Activated gamma-delta T cell treated with anti-CD3 and anti-CD28 coated beads, Interleukin-2, amount 50 U/mL, for 16 hours (primary cell): ENCODE results near the gene TNFRSF11A.

Experiments used
- DNase-seq: peaks from one replicate; pipeline ENCODE4 v3.0.0-alpha.2; 2020; ENCODE audit warnings: low read depth

TNFRSF11A gene

GRCh38 chr18:62325806-62326645 is 916 bp downstream of the TNFRSF11A start:
- DNase-seq: no peak

- DNase-seq: no peak
These were observed 1.7 kb downstream of the TNFRSF11A start for GRCh38 chr18:62326646-62327348.

- no peak for DNase-seq
These were observed 2.9 kb downstream of the TNFRSF11A start for GRCh38 chr18:62327977-62328376.

- DNase-seq: no peak
These were observed 3.7 kb downstream of the TNFRSF11A start for GRCh38 chr18:62328586-62329525.

- DNase-seq: no peak
These were observed 4.8 kb downstream of the TNFRSF11A start for GRCh38 chr18:62329691-62330454.

GRCh38 chr18:62330650-62331049 is 5.5 kb downstream of the TNFRSF11A start:
- DNase-seq: no peak

GRCh38 chr18:62331581-62332356 is 6.7 kb downstream of the TNFRSF11A start:
- DNase-seq: no peak

GRCh38 chr18:62332431-62332830 is 7.3 kb downstream of the TNFRSF11A start:
- no peak for DNase-seq

- DNase-seq: no peak
These were observed 8.0 kb downstream of the TNFRSF11A start for GRCh38 chr18:62332964-62333695.

- DNase-seq: no peak
These were observed 9.0 kb downstream of the TNFRSF11A start for GRCh38 chr18:62334120-62334519.

- DNase-seq: no peak
These were observed 10.4 kb downstream of the TNFRSF11A start for GRCh38 chr18:62335494-62335893.

GRCh38 chr18:62336618-62337017 is 11.5 kb downstream of the TNFRSF11A start:
- no peak for DNase-seq

- DNase-seq: no peak
These were observed 12.2 kb downstream of the TNFRSF11A start for GRCh38 chr18:62337336-62337735.

GRCh38 chr18:62338446-62339105 is 13.5 kb downstream of the TNFRSF11A start:
- no peak for DNase-seq

GRCh38 chr18:62339106-62339988 is 14.2 kb downstream of the TNFRSF11A start:
- no peak for DNase-seq

GRCh38 chr18:62340996-62341395 is 15.9 kb downstream of the TNFRSF11A start:
- no peak for DNase-seq

- no peak for DNase-seq
These were observed 16.4 kb downstream of the TNFRSF11A start for GRCh38 chr18:62341473-62341872.

- no peak for DNase-seq
These were observed 17.8 kb downstream of the TNFRSF11A start for GRCh38 chr18:62342884-62343283.
